KOPT-K1 (cell line): Measurements from ENCODE around the gene LRP5.

Experiments
- H3K27ac ChIP-seq: fragments of 200-600 bp; sonication (generic); 2 replicates; pipeline ENCODE4 v1.5.1; 2016; ENCODE audit warnings: antibody characterized with exemption, mild to moderate bottlenecking, low read depth, low read length; ENCODE audit not compliant: poor library complexity, severe bottlenecking
- H3K36me3 ChIP-seq: fragments of 200-600 bp; sonication (generic); 2 replicates; pipeline ENCODE4 v1.5.1; 2017; ENCODE audit warnings: antibody characterized with exemption, mild to moderate bottlenecking, low read length, moderate library complexity; ENCODE audit not compliant: insufficient read depth
- H3K9me3 ChIP-seq: fragments of 200-600 bp; sonication (generic); 2 replicates; pipeline ENCODE4 v1.5.1; 2017; ENCODE audit warnings: antibody characterized with exemption, low read length, mild to moderate bottlenecking; ENCODE audit not compliant: insufficient read depth, poor library complexity, severe bottlenecking

LRP5 gene

DNA sequence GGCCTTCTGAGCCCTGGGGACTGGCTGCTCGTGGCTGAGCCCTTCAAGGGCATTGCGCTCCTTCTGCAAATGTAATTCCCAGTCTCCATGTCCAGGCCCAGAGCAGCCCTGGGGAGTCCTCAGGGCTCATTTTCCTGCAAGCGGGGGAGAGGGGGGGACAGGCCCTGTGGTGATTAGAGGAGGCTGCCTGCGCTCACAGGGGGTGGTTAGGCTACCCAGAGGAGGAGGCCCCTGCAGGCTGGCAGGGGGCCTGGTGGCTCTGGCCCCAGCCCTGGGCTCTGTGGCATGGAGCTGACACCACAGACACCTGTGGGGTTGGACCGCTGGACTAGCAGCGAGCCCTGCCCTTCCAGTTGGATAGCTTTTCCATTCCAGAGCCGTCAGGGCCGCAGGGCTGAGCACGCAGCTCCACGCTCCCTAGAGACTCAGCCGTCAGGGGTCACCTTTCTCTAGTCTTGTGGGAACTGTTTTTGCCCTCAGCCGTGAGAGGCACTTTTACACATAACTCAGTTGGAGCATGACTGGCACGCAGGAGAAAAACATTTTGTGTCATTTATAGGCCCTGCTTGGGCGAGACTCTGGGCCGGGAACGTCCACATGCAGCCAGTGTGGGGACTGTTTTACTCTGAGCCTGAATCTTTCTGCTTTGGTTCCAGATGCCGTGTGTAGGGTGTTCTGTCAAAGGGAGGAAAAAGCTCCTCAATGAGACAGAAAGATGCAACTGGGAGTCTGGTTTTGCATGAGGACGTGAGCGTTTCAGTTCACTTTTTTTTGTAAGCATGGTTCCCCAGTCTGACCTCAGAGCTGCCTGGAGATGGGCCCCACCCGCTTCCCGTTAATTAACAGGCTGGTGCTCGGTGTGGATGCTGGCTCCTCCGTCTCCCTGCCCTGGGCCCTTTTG is 58.1 kb downstream of the LRP5 start:
- H3K36me3 ChIP-seq, result no peaks in the 10 kb centered on the region
- H3K27ac ChIP-seq, result no peak overlapping the region
- H3K9me3 ChIP-seq, result no peaks in the 10 kb centered on the region

DNA sequence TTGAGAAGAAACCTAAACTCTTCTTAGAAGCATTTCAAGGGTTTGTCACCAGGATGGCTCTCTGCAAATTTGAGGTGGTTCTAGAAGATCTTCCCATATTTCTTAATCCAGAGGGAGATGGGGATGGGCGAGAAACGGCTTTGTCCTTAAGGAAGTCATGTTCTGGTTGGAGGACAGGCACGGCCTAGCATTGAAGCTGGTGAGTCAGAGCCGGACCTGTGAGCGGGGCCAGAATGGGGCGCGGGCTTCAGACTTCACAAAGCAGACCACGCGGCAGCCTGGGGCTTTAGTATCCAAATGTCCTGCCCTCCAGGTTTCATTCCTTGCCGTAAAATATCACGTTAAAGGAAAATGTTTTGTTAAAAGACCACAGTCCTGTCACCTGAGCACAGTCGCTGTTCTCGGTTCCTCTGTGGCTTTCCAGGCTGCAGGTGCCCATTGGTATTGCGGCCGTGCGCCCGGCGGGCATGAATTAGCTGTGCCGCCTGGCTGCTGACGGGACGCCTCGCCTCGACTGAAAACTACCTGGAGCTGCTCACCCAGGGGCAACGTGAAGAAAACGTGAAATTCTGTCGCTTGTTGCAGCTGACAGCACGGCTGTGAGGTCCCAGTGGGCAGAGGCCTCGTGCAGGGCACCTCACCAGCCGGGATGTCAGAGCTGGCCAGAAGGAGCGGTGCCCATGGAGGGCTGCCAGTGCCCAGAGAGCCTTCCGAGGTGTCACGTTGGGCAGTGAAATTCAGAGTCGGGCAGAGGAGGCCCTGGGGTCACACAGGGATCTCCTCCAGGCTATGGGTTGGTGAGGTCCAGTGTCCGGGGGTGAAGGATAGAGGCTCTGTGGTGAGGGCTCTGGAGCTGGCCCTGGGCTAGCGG is 59.0 kb downstream of the LRP5 start:
- no peaks in the 10 kb centered on the region for H3K9me3 ChIP-seq
- H3K36me3 ChIP-seq, result no peaks in the 10 kb centered on the region
- H3K27ac ChIP-seq, result no peak overlapping the region

DNA sequence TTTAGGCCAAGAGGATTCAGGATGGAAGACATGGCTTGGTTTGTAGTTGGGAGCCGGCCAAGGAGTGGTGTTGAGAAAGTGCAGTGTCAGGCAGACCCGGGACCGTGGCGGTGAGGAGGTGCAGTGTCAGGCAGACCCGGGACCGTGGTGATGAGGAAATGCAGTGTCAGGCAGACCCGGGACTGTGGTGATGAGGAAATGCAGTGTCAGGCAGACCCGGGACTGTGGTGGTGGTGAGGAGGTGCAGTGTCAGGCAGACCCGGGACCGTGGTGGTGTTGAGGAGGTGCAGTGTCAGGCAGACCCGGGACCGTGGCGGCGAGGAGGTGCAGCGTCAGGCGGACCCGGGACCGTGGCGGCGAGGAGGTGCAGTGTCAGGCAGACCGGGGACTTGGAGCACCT is 59.7 kb downstream of the LRP5 start:
- Histone ChIP-seq H3K9me3 (no peaks in the 10 kb centered on the region), H3K27ac (no peak overlapping the region), H3K36me3 (no peaks in the 10 kb centered on the region)

DNA sequence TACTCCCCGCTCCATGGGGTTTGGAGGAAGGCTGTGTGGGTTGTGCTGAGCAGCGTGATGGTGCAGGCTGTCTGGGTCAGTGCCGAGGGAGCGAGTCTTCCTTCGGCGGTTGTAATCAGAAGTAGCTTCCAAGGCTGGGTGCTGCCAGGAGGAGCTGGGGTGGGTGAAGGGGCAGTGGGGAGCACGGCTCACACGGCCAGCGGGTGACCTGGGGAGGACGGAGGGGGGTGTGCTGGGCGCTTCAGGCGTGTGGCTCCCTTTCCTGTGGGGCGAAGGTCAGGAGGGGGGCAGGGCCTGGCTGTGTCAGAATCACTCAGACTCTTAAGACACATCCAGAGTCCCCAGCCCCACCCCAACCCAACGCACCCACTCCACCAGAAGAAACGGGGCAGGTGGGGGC is 60.2 kb downstream of the LRP5 start:
- Histone ChIP-seq H3K27ac (no peak overlapping the region), H3K9me3 (no peaks in the 10 kb centered on the region), H3K36me3 (no peaks in the 10 kb centered on the region)

DNA sequence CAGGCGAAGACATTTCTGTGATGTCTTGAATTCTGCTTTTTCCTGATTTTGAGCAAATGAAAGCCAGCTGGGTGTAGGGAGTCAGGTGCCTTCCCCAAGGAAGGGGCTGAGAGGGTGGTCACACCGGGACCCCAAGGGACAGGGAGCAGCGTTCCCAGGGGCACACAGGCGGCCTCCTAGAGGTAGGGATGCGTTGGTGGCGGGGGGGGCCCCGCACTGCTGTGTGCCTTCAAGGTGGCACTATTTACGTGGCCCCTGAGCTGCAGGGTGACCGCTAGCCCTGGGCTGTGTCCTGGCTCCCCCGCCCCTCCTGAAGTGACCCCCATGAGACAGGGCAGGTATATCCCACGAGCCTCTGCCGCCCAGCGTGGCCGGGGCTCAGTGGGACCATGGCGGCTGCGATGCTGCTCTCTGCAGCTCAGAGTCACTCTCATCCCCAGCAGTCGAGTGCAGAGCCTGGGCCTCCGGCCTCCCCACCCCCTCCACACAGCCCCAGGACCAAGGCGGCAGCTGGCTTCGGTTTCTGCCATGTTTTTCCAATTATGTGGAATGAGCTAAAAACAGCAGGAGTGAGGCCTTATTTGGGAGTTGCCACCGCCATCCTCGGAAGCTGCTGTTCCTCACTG is 60.9 kb downstream of the LRP5 start:
- Histone ChIP-seq H3K27ac (no peak overlapping the region), H3K36me3 (no peaks in the 10 kb centered on the region), H3K9me3 (no peaks in the 10 kb centered on the region)

DNA sequence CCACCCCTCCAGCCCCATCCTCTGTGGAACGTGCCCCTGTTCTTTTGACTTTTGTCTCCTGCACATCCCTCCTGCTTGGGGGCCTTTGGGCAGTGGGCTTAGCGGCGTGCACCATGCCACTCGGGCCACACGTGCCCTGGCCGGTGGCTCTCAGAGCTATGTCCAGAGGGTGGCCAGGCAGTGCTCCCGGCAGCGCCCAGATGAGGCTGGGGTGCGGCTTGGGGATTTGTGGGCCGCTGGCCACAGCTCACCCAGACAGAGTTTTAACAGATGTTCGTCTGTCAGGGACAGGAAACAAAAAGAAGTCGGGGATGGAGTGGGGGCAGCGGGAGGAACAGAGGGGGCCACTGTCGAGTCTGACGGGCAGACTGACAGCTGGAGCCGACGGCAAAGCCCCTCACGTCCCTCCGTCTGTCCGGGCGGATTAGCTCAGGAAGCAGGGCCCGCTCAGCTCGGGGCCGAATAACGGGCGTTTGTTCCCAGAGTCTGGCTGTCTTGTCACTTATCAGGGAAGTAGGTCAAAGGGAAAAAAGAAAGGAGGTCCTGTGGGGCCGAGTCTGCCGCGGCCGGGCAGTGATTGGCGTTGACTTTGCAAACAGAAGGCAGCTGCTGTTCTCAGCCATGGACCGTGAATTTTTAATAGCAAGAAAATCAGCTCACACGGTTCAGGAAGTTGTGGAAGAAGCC is 61.6 kb downstream of the LRP5 start:
- Histone ChIP-seq H3K27ac (no peak overlapping the region), H3K36me3 (no peaks in the 10 kb centered on the region), H3K9me3 (no peaks in the 10 kb centered on the region)

DNA sequence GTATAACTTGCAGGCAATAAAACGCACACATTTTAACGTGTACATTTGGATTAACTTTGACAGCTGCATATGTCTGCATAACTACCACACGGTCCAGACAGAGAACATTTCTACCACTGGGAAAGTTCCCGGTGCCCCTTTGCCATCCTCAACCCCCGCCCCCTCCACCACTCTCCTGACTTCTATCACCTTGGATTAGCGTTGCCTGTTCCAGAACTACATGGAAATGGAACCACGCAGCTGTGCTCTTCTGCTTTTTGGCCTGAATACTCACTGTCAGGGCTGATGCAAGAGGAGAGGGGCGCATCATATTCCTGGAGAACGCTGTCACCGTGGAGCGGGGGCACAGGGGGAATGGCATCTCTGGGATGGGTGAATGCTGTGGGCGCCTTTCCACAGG is 62.1 kb downstream of the LRP5 start:
- no peak overlapping the region for H3K27ac ChIP-seq
- no peaks in the 10 kb centered on the region for H3K36me3 ChIP-seq
- no peaks in the 10 kb centered on the region for H3K9me3 ChIP-seq

DNA sequence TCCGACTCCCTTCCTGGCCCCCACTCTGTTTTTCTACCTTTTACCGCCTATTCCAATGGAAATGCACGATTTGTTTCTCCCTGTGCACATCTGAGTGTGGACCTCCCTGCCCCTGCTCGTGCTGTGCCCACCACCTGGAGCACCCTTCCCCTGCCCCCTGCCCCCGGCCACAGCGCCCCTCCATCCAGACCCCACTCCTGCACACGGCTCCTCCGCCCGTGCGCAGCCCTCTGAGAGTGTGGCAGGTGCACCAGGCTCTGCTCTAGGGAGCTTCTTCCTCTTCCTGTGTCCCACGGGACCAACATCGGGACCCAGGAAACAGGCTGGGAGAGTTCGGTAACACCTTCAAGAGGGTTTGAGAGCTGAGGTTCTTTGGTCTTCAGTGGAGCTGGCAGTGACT is 62.9 kb downstream of the LRP5 start:
- no peaks in the 10 kb centered on the region for H3K9me3 ChIP-seq
- no peaks in the 10 kb centered on the region for H3K36me3 ChIP-seq
- no peak overlapping the region for H3K27ac ChIP-seq

DNA sequence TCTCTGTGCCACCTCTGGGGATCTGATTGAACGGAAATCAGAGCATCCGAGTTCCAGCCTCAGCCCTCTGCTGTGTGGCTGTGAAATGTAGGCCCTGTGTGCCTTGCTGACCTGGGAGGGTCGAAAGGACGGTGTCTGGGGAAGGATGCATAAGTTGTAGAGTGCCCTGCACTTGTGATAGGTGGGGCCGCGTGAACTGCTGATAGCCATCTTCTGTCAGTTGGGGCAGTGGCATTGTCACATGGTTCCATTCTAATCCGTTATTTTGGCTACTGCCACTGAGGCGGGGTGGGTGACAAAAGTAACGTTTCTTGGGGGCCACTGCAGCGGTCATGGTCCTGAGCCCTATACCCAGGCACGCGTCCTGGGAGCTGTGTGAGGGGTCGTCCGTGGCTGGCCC is 63.4 kb downstream of the LRP5 start:
- Histone ChIP-seq H3K9me3 (no peaks in the 10 kb centered on the region), H3K27ac (no peak overlapping the region), H3K36me3 (no peaks in the 10 kb centered on the region)

DNA sequence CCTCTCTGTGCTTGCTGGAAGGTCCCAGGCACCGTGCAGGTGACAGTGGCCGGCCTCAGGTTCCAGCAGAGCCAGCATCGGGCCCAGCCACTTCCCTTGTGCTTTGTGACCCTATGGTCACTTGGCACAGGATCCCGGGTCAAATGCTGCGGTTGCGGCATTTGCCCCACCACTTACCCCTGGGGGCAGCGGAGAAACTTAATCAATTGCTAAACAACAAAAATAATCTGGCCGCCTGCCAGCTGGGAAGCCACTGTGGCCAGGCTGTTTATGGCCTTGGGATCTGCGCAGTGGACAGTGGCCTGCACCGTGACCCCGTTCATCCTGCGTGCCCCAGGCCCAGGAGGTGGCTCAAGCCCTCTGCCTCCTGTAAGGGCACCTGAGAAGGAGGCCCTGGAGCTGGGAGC is 65.0 kb downstream of the LRP5 start:
- H3K36me3 ChIP-seq, result no peaks in the 10 kb centered on the region
- no peak overlapping the region for H3K27ac ChIP-seq
- H3K9me3 ChIP-seq, result no peaks in the 10 kb centered on the region

DNA sequence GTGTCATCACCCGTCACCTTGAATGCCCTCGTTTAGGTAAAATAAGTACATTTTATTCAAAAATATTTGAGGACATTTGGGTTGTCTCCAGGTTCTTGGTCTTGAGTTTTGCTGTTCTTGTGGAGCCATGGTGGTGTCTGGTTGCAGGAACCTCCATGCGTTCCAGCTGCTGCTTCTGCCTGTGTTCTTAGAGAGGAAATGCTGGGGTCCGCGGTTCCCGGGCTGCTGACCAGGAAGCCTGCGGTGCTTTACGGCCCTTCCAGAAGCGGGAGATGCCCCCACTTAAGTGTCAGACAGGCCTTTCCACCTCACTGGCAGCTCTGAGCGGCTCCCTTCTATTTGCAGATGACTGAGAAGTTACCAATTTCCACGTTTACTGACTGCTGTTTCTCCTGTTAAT is 66.8 kb downstream of the LRP5 start:
- Histone ChIP-seq H3K9me3 (no peaks in the 10 kb centered on the region), H3K36me3 (no peaks in the 10 kb centered on the region), H3K27ac (no peak overlapping the region)

DNA sequence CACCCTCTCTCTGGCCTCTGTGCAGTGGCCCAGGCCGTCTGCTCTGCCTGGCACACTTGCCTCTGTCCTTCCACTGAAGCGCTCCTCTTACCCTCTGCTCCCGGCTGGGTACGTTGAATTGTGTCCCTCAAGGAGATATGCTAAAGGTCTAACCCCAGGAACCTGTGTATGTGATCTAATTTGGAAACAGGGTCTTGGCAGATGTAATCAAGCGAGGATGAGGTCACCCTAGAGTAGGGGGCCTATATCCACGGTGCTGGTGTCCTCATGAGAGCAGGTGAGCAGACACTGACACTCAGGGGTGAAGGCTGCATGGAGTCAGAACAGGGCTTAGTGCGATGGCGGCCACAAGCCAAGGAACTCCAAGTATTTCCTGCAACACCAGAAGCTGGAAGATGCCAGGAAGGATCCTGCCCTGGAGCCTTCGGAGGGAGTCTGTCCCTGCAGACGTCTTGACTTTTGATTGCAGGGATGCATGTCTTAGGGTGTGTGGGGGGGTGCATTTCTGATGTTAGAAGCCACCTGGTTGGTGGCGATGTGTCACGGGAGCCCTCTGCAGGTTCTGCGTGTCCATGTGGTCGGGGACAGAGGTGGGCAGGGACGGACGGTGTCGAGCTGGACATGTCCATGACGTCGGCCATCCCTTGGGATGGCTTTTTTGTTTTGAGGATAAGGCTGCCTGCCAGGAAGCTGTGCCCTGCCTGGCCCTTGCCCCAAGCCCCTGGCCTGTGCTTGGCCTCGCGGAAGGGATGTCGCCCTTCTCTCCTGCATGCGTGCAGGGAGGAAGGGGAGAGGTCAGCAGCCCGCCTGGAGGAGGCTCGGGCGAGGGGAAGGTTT is 68.6 kb downstream of the LRP5 start:
- Histone ChIP-seq H3K27ac (no peak overlapping the region), H3K9me3 (no peaks in the 10 kb centered on the region), H3K36me3 (no peaks in the 10 kb centered on the region)

DNA sequence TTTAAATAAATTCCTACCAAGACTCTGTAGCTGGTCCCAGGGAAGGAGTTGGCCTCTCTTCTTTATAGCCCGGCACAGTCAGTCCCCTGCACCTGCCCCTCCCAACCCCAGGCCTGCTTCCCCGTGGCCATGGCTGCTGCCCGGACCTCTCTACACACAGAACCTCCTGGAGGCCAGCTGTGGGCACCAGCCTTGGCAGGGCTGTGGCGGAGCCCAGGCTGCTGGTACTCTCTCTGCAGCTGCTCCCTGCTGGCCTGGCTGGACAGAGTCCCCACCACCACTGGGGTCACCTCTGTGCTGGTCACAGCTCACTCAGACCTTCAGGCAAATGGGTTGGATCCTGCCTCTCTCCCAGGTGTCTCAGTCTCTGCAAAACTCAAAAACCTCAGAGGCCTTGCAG is 69.3 kb downstream of the LRP5 start:
- Histone ChIP-seq H3K36me3 (no peaks in the 10 kb centered on the region), H3K27ac (no peak overlapping the region), H3K9me3 (no peaks in the 10 kb centered on the region)

DNA sequence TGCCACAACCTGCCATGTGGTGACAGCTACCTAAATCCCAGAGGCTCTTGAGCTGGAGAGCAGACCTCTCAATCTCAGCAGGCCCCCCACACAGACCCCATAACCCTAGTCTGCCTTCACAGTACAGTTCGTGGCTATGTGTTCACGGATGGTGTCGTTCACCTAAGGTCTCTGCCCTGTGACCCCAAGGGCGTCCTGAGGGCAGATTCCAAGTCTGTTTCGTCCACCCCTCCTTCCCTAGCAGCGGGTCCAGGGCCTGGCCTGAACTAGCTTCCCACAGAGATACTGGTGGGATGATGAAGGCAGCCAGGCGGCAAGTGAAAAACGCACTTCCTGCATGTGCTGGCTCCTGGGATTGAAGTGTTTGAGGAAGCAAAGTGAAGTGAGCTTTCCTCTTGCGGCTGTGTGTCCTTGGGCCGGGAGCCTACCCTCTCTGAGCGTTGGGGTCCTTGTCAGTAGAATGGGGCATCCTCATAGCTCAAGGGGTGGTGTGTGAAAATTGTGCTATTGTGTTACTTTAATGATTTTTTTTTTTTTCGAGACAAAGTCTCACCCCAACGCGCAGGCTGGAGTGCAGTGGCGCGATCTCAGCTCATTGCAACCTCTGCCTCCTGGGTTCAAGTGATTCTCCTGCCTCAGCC is 70.1 kb downstream of the LRP5 start:
- no peaks in the 10 kb centered on the region for H3K9me3 ChIP-seq
- H3K27ac ChIP-seq, result no peak overlapping the region
- no peaks in the 10 kb centered on the region for H3K36me3 ChIP-seq
